DND-41 (cell line): ENCODE measurements around the gene TYRO3.

Source experiments
- EZH2 ChIP-seq: IDR thresholded peaks from 3 replicates; pipeline ENCODE4 v1.6.1; 2012; ENCODE audit warnings: borderline replicate concordance, low read depth, mild to moderate bottlenecking, moderate library complexity, low read length, inconsistent platforms; ENCODE audit not compliant: severe bottlenecking
- TF ChIP-seq, protein P1 (sequence below): IDR thresholded peaks from 2 replicates; pipeline ENCODE4 v1.5.1; 2012; ENCODE audit warnings: borderline replicate concordance, low read length, moderate library complexity, mild to moderate bottlenecking; ENCODE audit not compliant: poor library complexity, severe bottlenecking; ENCODE audit errors: extremely low read depth

DNA sequence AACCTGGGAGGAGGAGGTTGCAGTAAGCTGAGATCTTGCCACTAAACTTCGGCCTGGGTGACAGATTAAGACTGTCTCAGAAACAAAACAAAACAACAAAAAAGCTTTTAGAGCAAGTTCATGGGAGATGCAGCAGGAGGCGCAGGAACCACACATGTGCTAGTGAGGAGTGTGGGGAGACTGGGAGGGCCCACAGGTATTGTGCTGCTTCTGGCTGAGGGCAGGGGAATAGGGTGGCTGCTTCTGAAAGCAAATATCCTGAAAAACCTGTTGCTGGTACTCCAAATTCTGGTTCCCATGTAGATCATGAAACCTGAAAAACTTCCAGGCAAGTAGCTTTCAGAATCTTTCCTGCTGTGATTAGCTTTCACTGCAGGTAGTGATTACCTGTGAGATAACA is 22.1 kb downstream of the TYRO3 start:
- TF ChIP-seq, protein P1, sequence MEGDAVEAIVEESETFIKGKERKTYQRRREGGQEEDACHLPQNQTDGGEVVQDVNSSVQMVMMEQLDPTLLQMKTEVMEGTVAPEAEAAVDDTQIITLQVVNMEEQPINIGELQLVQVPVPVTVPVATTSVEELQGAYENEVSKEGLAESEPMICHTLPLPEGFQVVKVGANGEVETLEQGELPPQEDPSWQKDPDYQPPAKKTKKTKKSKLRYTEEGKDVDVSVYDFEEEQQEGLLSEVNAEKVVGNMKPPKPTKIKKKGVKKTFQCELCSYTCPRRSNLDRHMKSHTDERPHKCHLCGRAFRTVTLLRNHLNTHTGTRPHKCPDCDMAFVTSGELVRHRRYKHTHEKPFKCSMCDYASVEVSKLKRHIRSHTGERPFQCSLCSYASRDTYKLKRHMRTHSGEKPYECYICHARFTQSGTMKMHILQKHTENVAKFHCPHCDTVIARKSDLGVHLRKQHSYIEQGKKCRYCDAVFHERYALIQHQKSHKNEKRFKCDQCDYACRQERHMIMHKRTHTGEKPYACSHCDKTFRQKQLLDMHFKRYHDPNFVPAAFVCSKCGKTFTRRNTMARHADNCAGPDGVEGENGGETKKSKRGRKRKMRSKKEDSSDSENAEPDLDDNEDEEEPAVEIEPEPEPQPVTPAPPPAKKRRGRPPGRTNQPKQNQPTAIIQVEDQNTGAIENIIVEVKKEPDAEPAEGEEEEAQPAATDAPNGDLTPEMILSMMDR = peak; percentile 42
- TF ChIP-seq EZH2 = no peak
